OCI-LY3 (cell line): ENCODE data around the gene PPP3R1.

ENCODE experiments used
- CTCF ChIP-seq: fragments of 200-600, 300-600 bp; sonication (generic); IDR thresholded peaks from 2 replicates; pipeline ENCODE4 v1.5.1; 2014; ENCODE audit warnings: antibody characterized with exemption, low read length, low read depth
- EZH2phosphoT487 ChIP-seq: fragments of 200-600 bp; shearing (Covaris generic); IDR thresholded peaks from 2 replicates; pipeline ENCODE4 v1.6.1; 2018; ENCODE audit warnings: antibody characterized with exemption, mixed run types, low read depth

- TF ChIP-seq CTCF = no peak
- TF ChIP-seq EZH2phosphoT487 = no peak
Observed at GRCh38 chr2:68248361-68248760, 4.0 kb downstream of the PPP3R1 start.
